Stimulated activated CD4-positive, alpha-beta T cell treated with anti-CD3 and anti-CD28 coated beads, Interleukin-4, amount 100 ng/mL, for 24 hours (primary cell): ENCODE data around the gene SPAG9.

Experiments
- DNase-seq: peaks from one replicate; pipeline ENCODE4 v3.0.0-alpha.2; 2020

The SPAG9 gene

GRCh38 chr17:51120739-51121619 lies at the start of gene SPAG9:
Gene SPAG9, minus strand, starts transcription at chr17:51120868. Its CDS starts 212 bp downstream, at chr17:51120656.
- peak; percentile 91 for DNase-seq

GRCh38 chr17:51169340-51169739 lies 48.7 kb upstream of the SPAG9 start:
- no peak for DNase-seq

- peak; percentile 74 for DNase-seq
Observed at GRCh38 chr17:51166987-51167931, 46.6 kb upstream of the SPAG9 start.

GRCh38 chr17:51166198-51166986 lies 45.7 kb upstream of the SPAG9 start, which contains the start of gene NME2:
Gene NME2, plus strand, starts transcription at chr17:51166411. Its CDS starts 420 bp downstream, at chr17:51166831.
- DNase-seq, result peak; percentile 74

- no peak for DNase-seq
Observed at GRCh38 chr17:51165680-51166197, 45.1 kb upstream of the SPAG9 start.

GRCh38 chr17:51164911-51165679 lies 44.4 kb upstream of the SPAG9 start:
- DNase-seq, result no peak

GRCh38 chr17:51161541-51161940 lies 40.9 kb upstream of the SPAG9 start:
- no peak for DNase-seq

GRCh38 chr17:51159604-51160003 lies 38.9 kb upstream of the SPAG9 start:
- DNase-seq, result no peak

GRCh38 chr17:51155416-51155815 lies 34.7 kb upstream of the SPAG9 start:
- no peak for DNase-seq

GRCh38 chr17:51154176-51154575 lies 33.5 kb upstream of the SPAG9 start:
- DNase-seq, result peak; percentile 10

- DNase-seq, result peak; percentile 98
Observed at GRCh38 chr17:51153210-51154072, 32.8 kb upstream of the SPAG9 start, which contains the start of gene NME1. Gene NME1, plus strand, starts transcription at chr17:51153559. Its CDS starts 2,096 bp downstream, at chr17:51155655.

- DNase-seq, result no peak
Observed at GRCh38 chr17:51152766-51153209, 32.1 kb upstream of the SPAG9 start.

GRCh38 chr17:51150932-51151331 lies 30.3 kb upstream of the SPAG9 start:
- DNase-seq, result no peak

- no peak for DNase-seq
Observed at GRCh38 chr17:51149163-51149562, 28.5 kb upstream of the SPAG9 start.

- DNase-seq, result no peak
Observed at GRCh38 chr17:51147650-51148049, 27.0 kb upstream of the SPAG9 start.

GRCh38 chr17:51144266-51145022 lies 23.8 kb upstream of the SPAG9 start:
- DNase-seq, result no peak

- DNase-seq, result no peak
Observed at GRCh38 chr17:51142597-51142996, 21.9 kb upstream of the SPAG9 start.

- DNase-seq, result no peak
Observed at GRCh38 chr17:51135956-51136355, 15.3 kb upstream of the SPAG9 start.

- DNase-seq, result no peak
Observed at GRCh38 chr17:51133365-51133764, 12.7 kb upstream of the SPAG9 start.

- no peak for DNase-seq
Observed at GRCh38 chr17:51132964-51133319, 12.3 kb upstream of the SPAG9 start.
